ENCODE results near the gene CENPV. TPM values are rescaled to one million over a fixed set of nuclear protein-coding genes. Genes with fewer than 3 reads are reported as not detected.
"Not testable (repeated sequence)": the region's sequence is repeated elsewhere in the genome, so short reads cannot be mapped to it uniquely, and the experiment has no call there.

Gene CENPV
- total RNA-seq (ENCODE audit: low replicate concordance): 220 and 338 TPM in 2 replicates

- no peak for TF ChIP-seq EZH2 (IDR thresholded peaks at IDR 0.05)
- no peak for TF ChIP-seq EZH2phosphoT487 (IDR thresholded peaks at IDR 0.05)
- peak; percentile 15 for TF ChIP-seq CTCF (IDR thresholded peaks at IDR 0.05)
- H3F3A ChIP-seq (ENCODE audit: low read depth): peaks cover 24% of the 10 kb centered on the region
These were observed at the start of gene CENPV for GRCh38 chr17:16353317-16354174. Gene CENPV (minus strand): TSS chr17:16353469. CDS start chr17:16353436, 33 bp downstream.

GRCh38 chr17:16398270-16399267, 45.3 kb upstream of the CENPV start:
- Histone ChIP-seq H3F3A (ENCODE audit: low read depth) (peaks cover 5% of the 10 kb centered on the region), H3K79me2 (ENCODE audit: low read depth) (no peaks in the 10 kb centered on the region), H2AFZ (replicated peaks) (no peak overlapping the region), H4K20me1 (ENCODE audit: low read depth) (no peaks in the 10 kb centered on the region), H3K27ac (no peak overlapping the region), H3K4me1 (no peaks in the 10 kb centered on the region), H3K4me3 (no peak overlapping the region), H3K9me3 (ENCODE audit: low read depth) (no peaks in the 10 kb centered on the region), H3K4me2 (no peak overlapping the region), H3K36me3 (no peaks in the 10 kb centered on the region), H3K27me3 (no peaks in the 10 kb centered on the region), H3K9ac (no peak overlapping the region)
- Mint-ChIP-seq H3K9me3 (no peaks in the 10 kb centered on the region), H3K4me3 (no peak overlapping the region), H3K27ac (no peak overlapping the region), H3K27me3 (ENCODE audit: insufficient read depth, low read depth) (no peaks in the 10 kb centered on the region), H3K36me3 (no peaks in the 10 kb centered on the region), H3K4me1 (peaks cover 2% of the 10 kb centered on the region)
- TF ChIP-seq EZH2phosphoT487 (IDR thresholded peaks at IDR 0.05): no peak
- no peak for TF ChIP-seq EZH2 (IDR thresholded peaks at IDR 0.05)
- TF ChIP-seq CTCF (IDR thresholded peaks at IDR 0.05): no peak
- DNase-seq (ENCODE audit: low spot score): no peak

More at GRCh38 chr17:16353317-16354174, at the start of gene CENPV:
- peak within 1 kb of the TSS; percentile 61 for H3K4me3 ChIP-seq
- H3K9ac ChIP-seq: peak within 1 kb of the TSS; percentile 63
- H3K27me3 Mint-ChIP-seq (ENCODE audit: insufficient read depth, low read depth): peaks cover 7% of the 10 kb centered on the region
- H2AFZ ChIP-seq (replicated peaks): peak within 1 kb of the TSS; percentile 97
- peak; percentile 89 for DNase-seq (ENCODE audit: low spot score)
- H3K27ac ChIP-seq: peak within 1 kb of the TSS; percentile 46
- peak within 1 kb of the TSS; percentile 96 for H3K27ac Mint-ChIP-seq
- H3K4me1 Mint-ChIP-seq: peaks cover 13% of the 10 kb centered on the region
- peaks cover 6% of the 10 kb centered on the region for H3K4me1 ChIP-seq
- no peaks in the 10 kb centered on the region for H3K36me3 ChIP-seq
- H3K4me2 ChIP-seq: peak within 1 kb of the TSS; percentile 88
- H3K27me3 ChIP-seq: peaks cover 8% of the 10 kb centered on the region
- H3K9me3 ChIP-seq (ENCODE audit: low read depth): no peaks in the 10 kb centered on the region
- H3K36me3 Mint-ChIP-seq: peaks cover 11% of the 10 kb centered on the region
- no peaks in the 10 kb centered on the region for H3K9me3 Mint-ChIP-seq
- peak within 1 kb of the TSS; percentile 97 for H3K4me3 Mint-ChIP-seq
- peaks cover 46% of the 10 kb centered on the region for H3K79me2 ChIP-seq (ENCODE audit: low read depth)
- peaks cover 35% of the 10 kb centered on the region for H4K20me1 ChIP-seq (ENCODE audit: low read depth)

GRCh38 chr17:16396693-16397092, 43.4 kb upstream of the CENPV start:
- not testable (repeated sequence) for H3K9ac ChIP-seq; H3K36me3 ChIP-seq; H3K4me1 Mint-ChIP-seq; H3K79me2 ChIP-seq (ENCODE audit: low read depth); H3K27me3 Mint-ChIP-seq (ENCODE audit: insufficient read depth, low read depth); H3K4me2 ChIP-seq; H3K9me3 ChIP-seq (ENCODE audit: low read depth); H3K36me3 Mint-ChIP-seq; H2AFZ ChIP-seq (replicated peaks); H3K27ac Mint-ChIP-seq; DNase-seq (ENCODE audit: low spot score); H3K9me3 Mint-ChIP-seq; H3K27ac ChIP-seq; H3K4me3 ChIP-seq; H3F3A ChIP-seq (ENCODE audit: low read depth); H3K27me3 ChIP-seq; H4K20me1 ChIP-seq (ENCODE audit: low read depth); H3K4me1 ChIP-seq; H3K4me3 Mint-ChIP-seq

- not testable (repeated sequence) for H3K4me3 Mint-ChIP-seq; H3K27me3 ChIP-seq; H3K9me3 ChIP-seq (ENCODE audit: low read depth); H3K4me1 ChIP-seq; H3K4me1 Mint-ChIP-seq; H3K36me3 ChIP-seq; H2AFZ ChIP-seq (replicated peaks); H3K27ac ChIP-seq; H3K4me3 ChIP-seq; H4K20me1 ChIP-seq (ENCODE audit: low read depth); H3K4me2 ChIP-seq; H3K79me2 ChIP-seq (ENCODE audit: low read depth); H3K36me3 Mint-ChIP-seq; H3K27me3 Mint-ChIP-seq (ENCODE audit: insufficient read depth, low read depth); DNase-seq (ENCODE audit: low spot score); H3F3A ChIP-seq (ENCODE audit: low read depth); H3K9me3 Mint-ChIP-seq; H3K27ac Mint-ChIP-seq
- peak overlapping the region; percentile 8 for H3K9ac ChIP-seq
These were observed 42.6 kb upstream of the CENPV start for GRCh38 chr17:16395887-16396286.

- not testable (repeated sequence) for H3K27ac ChIP-seq; H2AFZ ChIP-seq (replicated peaks); H3K27ac Mint-ChIP-seq; H3K9me3 ChIP-seq (ENCODE audit: low read depth); H3K9ac ChIP-seq; H4K20me1 ChIP-seq (ENCODE audit: low read depth); H3K4me3 Mint-ChIP-seq; H3K36me3 Mint-ChIP-seq; H3K9me3 Mint-ChIP-seq; DNase-seq (ENCODE audit: low spot score); H3F3A ChIP-seq (ENCODE audit: low read depth); H3K4me1 Mint-ChIP-seq; H3K27me3 Mint-ChIP-seq (ENCODE audit: insufficient read depth, low read depth); H3K27me3 ChIP-seq; H3K79me2 ChIP-seq (ENCODE audit: low read depth); H3K36me3 ChIP-seq; H3K4me3 ChIP-seq; H3K4me1 ChIP-seq; H3K4me2 ChIP-seq
These were observed 39.2 kb upstream of the CENPV start for GRCh38 chr17:16392491-16392890.

Measured in neural progenitor cell (in vitro differentiated cells).